Fibroblast of lung (primary cell): ENCODE results near the gene TPRG1L. TPM values are rescaled to one million over a fixed set of nuclear protein-coding genes. Genes with fewer than 3 reads are reported as not detected.

Experiments used
- DNase-seq, 2 donors: peaks; one replicate each; pipeline versions ENCODE4 v3.0.0 to v3.0.0-alpha.2; 2010; ENCODE audit warnings: low read depth in 2 of 2
- H2AFZ ChIP-seq: 2 replicates; pipeline ENCODE4 v1.5.1; 2012; ENCODE audit warnings: low read length, control low read depth, inconsistent platforms
- H3K27ac ChIP-seq: 2 replicates; pipeline ENCODE4 v1.5.1; 2011; ENCODE audit warnings: low read length, control low read depth; ENCODE audit not compliant: insufficient read depth
- H3K27me3 ChIP-seq: 2 replicates; pipeline ENCODE4 v1.5.1; 2011; ENCODE audit warnings: mild to moderate bottlenecking, low read length; ENCODE audit not compliant: control insufficient read depth, insufficient read depth
- H3K36me3 ChIP-seq: 2 replicates; pipeline ENCODE4 v1.5.1; 2011; ENCODE audit warnings: low read length; ENCODE audit not compliant: control insufficient read depth, insufficient read depth
- H3K4me1 ChIP-seq: 2 replicates; pipeline ENCODE4 v1.5.1; 2011; ENCODE audit warnings: low read length; ENCODE audit not compliant: control insufficient read depth, insufficient read depth; ENCODE audit errors: extremely low read depth
- H3K4me2 ChIP-seq: 2 replicates; pipeline ENCODE4 v1.5.1; 2011; ENCODE audit warnings: low read length, control low read depth; ENCODE audit not compliant: insufficient read depth; ENCODE audit errors: extremely low read depth
- H3K4me3 ChIP-seq, 4 experiments: fragments of 200-600 bp in 1 of 4; sonication (generic) in 1 of 4; replicated peaks in 1 of 4; 2 replicates each; pipeline ENCODE4 v1.5.1; 2011 to 2016; ENCODE audit warnings: low read length in 4 of 4, low read depth in 3 of 4, mild to moderate bottlenecking in 3 of 4, control low read depth in 2 of 4, inconsistent platforms in 1 of 4, mixed read lengths in 1 of 4; ENCODE audit not compliant: insufficient read depth in 1 of 4; ENCODE audit errors: control extremely low read depth in 1 of 4
- H3K79me2 ChIP-seq: 2 replicates; pipeline ENCODE4 v1.5.1; 2012; ENCODE audit warnings: mild to moderate bottlenecking, low read length, inconsistent platforms; ENCODE audit not compliant: control insufficient read depth, insufficient read depth
- H3K9ac ChIP-seq: 2 replicates; pipeline ENCODE4 v1.5.1; 2011; ENCODE audit warnings: mild to moderate bottlenecking, low read length, control low read depth; ENCODE audit not compliant: insufficient read depth
- H3K9me3 ChIP-seq: 2 replicates; pipeline ENCODE4 v1.5.1; 2012; ENCODE audit warnings: low read depth, low read length; ENCODE audit not compliant: control insufficient read depth, insufficient read depth
- H4K20me1 ChIP-seq: 2 replicates; pipeline ENCODE4 v1.5.1; 2011; ENCODE audit warnings: low read length; ENCODE audit not compliant: control insufficient read depth, insufficient read depth; ENCODE audit errors: extremely low read depth
- EZH2 ChIP-seq: IDR thresholded peaks from 2 replicates; pipeline ENCODE4 v1.5.1; 2012; ENCODE audit warnings: low read length, control low read depth, mild to moderate bottlenecking; ENCODE audit errors: missing control alignments
- polyA plus RNA-seq, 2 donors: library from polyadenylated mRNA; depleted of rRNA in 1 of 2; stranded (reverse) in 1 of 2; unstranded in 1 of 2; fragments of >200 nt; gene quantifications; 2 replicates each; pipeline ENCODE4 v1.2.1, GENCODE V29; 2011 to 2012; ENCODE audit warnings: missing spikeins in 1 of 2
- total RNA-seq: library from RNA; depleted of rRNA; stranded (reverse); fragments of >200 nt; gene quantifications from 2 replicates; pipeline ENCODE4 v1.2.1, GENCODE V29; 2014
- TF ChIP-seq, protein P1 (sequence below), 2 donors: IDR thresholded peaks in 1 of 2; conservative IDR thresholded peaks in 1 of 2; 1 replicate in 1 of 2; 2 replicates in 1 of 2; pipeline ENCODE4 v1.5.1; 2011 to 2012; ENCODE audit warnings: low read length in 2 of 2, control low read depth in 1 of 2, inconsistent platforms in 1 of 2, low read depth in 1 of 2, mild to moderate bottlenecking in 1 of 2

The TPRG1L gene
- total and polyA plus RNA-seq, 2 donors (not counting 1 experiment from before 2014, with no cell fraction given), result 22.3 to 56.7 TPM

DNA sequence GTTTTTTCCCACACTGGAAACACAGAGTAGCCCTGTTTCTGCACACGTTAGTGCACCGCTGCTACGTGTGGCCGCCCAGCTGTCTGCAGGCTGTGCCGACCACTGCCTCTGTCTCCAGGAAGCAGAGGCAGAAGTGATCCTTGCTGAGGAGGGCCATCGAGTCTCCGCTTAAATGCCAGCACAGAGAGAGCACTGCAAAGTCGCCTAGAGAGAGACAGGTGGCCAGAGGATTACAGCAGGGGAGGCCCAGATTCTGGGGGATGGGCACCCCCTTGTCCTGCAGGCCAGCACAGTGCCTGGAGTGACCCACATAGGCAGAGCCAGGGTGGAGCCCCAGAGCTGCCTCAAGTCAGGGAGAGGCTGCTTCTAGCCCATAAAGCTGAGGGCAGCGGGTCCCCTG is 6.1 kb downstream of the TPRG1L start:
- Histone ChIP-seq H3K4me3 (no peak overlapping the region), H3K27ac (no peak overlapping the region), H3K9me3 (no peaks in the 10 kb centered on the region), H3K9ac (no peak overlapping the region), H4K20me1 (no peaks in the 10 kb centered on the region), H2AFZ (no peak overlapping the region), H3K4me2 (no peak overlapping the region), H3K4me1 (no peaks in the 10 kb centered on the region), H3K79me2 (no peaks in the 10 kb centered on the region), H3K36me3 (peaks cover 17% of the 10 kb centered on the region), H3K27me3 (no peaks in the 10 kb centered on the region)
- TF ChIP-seq, protein P1, sequence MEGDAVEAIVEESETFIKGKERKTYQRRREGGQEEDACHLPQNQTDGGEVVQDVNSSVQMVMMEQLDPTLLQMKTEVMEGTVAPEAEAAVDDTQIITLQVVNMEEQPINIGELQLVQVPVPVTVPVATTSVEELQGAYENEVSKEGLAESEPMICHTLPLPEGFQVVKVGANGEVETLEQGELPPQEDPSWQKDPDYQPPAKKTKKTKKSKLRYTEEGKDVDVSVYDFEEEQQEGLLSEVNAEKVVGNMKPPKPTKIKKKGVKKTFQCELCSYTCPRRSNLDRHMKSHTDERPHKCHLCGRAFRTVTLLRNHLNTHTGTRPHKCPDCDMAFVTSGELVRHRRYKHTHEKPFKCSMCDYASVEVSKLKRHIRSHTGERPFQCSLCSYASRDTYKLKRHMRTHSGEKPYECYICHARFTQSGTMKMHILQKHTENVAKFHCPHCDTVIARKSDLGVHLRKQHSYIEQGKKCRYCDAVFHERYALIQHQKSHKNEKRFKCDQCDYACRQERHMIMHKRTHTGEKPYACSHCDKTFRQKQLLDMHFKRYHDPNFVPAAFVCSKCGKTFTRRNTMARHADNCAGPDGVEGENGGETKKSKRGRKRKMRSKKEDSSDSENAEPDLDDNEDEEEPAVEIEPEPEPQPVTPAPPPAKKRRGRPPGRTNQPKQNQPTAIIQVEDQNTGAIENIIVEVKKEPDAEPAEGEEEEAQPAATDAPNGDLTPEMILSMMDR (conservative IDR thresholded peaks at IDR 0.05 in 1 of 2, IDR thresholded peaks at IDR 0.05 in 1 of 2; ENCODE audit: low read depth in 1 of 2, low read length in 2 of 2), result no peak
- no peak for TF ChIP-seq EZH2
- no peak for DNase-seq

DNA sequence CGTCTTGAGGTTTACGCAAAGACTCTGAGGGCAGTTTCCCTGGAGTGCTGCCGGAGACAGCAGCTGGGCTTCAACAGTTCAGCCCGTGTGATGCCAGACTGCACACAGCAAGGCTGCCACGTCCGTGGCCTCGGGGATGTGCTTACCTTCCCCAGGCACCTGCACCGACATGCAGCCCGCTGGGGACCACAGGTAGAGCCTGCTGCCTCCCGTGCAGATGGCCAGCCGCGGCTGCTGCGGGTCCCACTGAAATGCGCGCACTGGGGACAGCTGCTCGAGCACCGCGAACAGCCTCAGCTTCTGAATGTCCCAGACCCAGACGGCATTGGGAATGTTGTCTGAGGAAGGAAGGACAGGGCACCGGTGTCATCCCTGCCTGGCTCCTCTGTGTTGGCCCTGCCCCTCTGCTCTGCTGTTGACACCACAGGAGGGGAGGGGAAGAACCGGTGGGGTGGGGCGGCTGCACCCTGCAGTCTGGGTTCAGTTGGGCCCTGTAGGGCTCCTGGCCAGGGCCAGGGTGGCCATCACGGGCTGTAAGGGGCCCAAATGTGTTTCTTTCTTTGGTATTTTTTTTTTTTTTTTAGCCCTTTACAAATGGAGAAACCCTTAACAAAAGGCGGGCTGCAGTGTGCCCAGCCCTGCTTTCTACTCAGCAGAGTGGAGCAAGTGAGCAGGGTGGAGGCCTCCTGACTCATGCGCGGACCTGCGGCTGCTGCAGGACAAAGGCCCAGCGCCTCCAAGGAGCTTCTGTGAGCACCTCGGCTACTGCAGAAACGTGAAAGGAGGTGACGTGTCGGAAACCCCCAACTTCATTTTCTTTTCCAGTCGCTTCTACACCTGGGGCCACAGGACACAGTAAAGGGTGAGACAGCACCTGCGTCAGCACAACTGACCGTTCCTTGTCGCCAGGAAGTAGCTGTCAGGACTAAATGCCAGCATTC is 6.8 kb downstream of the TPRG1L start:
- Histone ChIP-seq H3K27me3 (no peaks in the 10 kb centered on the region), H3K9ac (no peak overlapping the region), H4K20me1 (no peaks in the 10 kb centered on the region), H3K27ac (no peak overlapping the region), H2AFZ (no peak overlapping the region), H3K4me2 (no peak overlapping the region), H3K9me3 (no peaks in the 10 kb centered on the region), H3K36me3 (peaks cover 20% of the 10 kb centered on the region), H3K4me1 (no peaks in the 10 kb centered on the region), H3K4me3 (no peak overlapping the region), H3K79me2 (no peaks in the 10 kb centered on the region)
- no peak for TF ChIP-seq EZH2
- TF ChIP-seq, protein P1 (conservative IDR thresholded peaks at IDR 0.05 in 1 of 2, IDR thresholded peaks at IDR 0.05 in 1 of 2; ENCODE audit: low read depth in 1 of 2, low read length in 2 of 2), result no peak
- no peak for DNase-seq

DNA sequence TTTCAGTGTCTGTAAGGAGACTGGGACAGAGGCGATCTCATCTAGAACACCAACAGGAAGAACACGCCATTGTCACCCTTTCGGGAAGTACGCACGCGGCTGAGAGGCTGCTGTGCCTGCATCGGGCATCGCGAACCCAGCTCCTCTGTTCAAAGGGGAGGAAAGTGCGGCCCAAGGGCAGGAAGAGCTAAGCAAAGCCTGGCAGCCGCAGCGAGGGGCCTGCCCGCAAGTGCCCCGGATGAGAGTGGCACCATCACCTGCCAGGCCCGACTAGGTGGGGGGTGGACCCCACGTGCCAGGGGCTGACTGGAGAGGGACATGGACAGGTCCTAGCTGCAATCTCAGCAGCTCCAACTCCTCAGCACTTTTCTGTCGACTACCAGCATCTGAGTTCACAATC is 7.5 kb downstream of the TPRG1L start:
- Histone ChIP-seq H3K9me3 (no peaks in the 10 kb centered on the region), H4K20me1 (no peaks in the 10 kb centered on the region), H3K4me1 (no peaks in the 10 kb centered on the region), H3K9ac (no peak overlapping the region), H3K27me3 (no peaks in the 10 kb centered on the region), H3K4me2 (no peak overlapping the region), H2AFZ (no peak overlapping the region), H3K79me2 (no peaks in the 10 kb centered on the region), H3K36me3 (peaks cover 20% of the 10 kb centered on the region), H3K4me3 (no peak overlapping the region), H3K27ac (no peak overlapping the region)
- no peak for TF ChIP-seq EZH2
- TF ChIP-seq, protein P1 (conservative IDR thresholded peaks at IDR 0.05 in 1 of 2, IDR thresholded peaks at IDR 0.05 in 1 of 2; ENCODE audit: low read depth in 1 of 2, low read length in 2 of 2), result no peak
- no peak for DNase-seq
